Activated CD8-positive, alpha-beta memory T cell treated with anti-CD3 and anti-CD28 coated beads, Interleukin-2, amount 50 U/mL, for 4 hours (primary cell): ENCODE data around the gene ME3.
"Not testable (repeated sequence)": the region's sequence is repeated elsewhere in the genome, so short reads cannot be mapped to it uniquely, and the experiment has no call there.

Experiments
- DNase-seq: peaks from one replicate; pipeline ENCODE4 v3.0.0-alpha.2; 2020

The ME3 gene

GRCh38 chr11:86660736-86661135 is 11.7 kb downstream of the ME3 start:
- DNase-seq, result no peak

- DNase-seq, result no peak
Observed at GRCh38 chr11:86660088-86660487, 12.3 kb downstream of the ME3 start.

GRCh38 chr11:86658534-86658933 is 13.9 kb downstream of the ME3 start:
- DNase-seq, result no peak

- not testable (repeated sequence) for DNase-seq
Observed at GRCh38 chr11:86645212-86645611, 27.2 kb downstream of the ME3 start.

GRCh38 chr11:86644291-86644690 is 28.1 kb downstream of the ME3 start:
- no peak for DNase-seq

GRCh38 chr11:86641537-86642261 is 30.7 kb downstream of the ME3 start:
- no peak for DNase-seq

GRCh38 chr11:86639137-86639536 is 33.3 kb downstream of the ME3 start:
- no peak for DNase-seq

GRCh38 chr11:86638673-86639072 is 33.7 kb downstream of the ME3 start:
- no peak for DNase-seq

- DNase-seq, result no peak
Observed at GRCh38 chr11:86637988-86638387, 34.4 kb downstream of the ME3 start.

GRCh38 chr11:86636275-86636674 is 36.1 kb downstream of the ME3 start:
- DNase-seq, result no peak

- no peak for DNase-seq
Observed at GRCh38 chr11:86632499-86633269, 39.7 kb downstream of the ME3 start.

GRCh38 chr11:86630229-86630981 is 42.0 kb downstream of the ME3 start:
- no peak for DNase-seq

- DNase-seq, result no peak
Observed at GRCh38 chr11:86629045-86629706, 43.2 kb downstream of the ME3 start.

- DNase-seq, result no peak
Observed at GRCh38 chr11:86627776-86628455, 44.5 kb downstream of the ME3 start.

- no peak for DNase-seq
Observed at GRCh38 chr11:86625981-86626380, 46.4 kb downstream of the ME3 start.

- DNase-seq, result no peak
Observed at GRCh38 chr11:86625544-86625943, 46.9 kb downstream of the ME3 start.

GRCh38 chr11:86624366-86624765 is 48.0 kb downstream of the ME3 start:
- DNase-seq, result no peak

- DNase-seq, result no peak
Observed at GRCh38 chr11:86623736-86624135, 48.7 kb downstream of the ME3 start.

GRCh38 chr11:86623041-86623621 is 49.3 kb downstream of the ME3 start:
- no peak for DNase-seq

GRCh38 chr11:86621854-86622253 is 50.6 kb downstream of the ME3 start:
- no peak for DNase-seq

- DNase-seq, result no peak
Observed at GRCh38 chr11:86620891-86621521, 51.4 kb downstream of the ME3 start.

- DNase-seq, result not testable (repeated sequence)
Observed at GRCh38 chr11:86619428-86619827, 53.0 kb downstream of the ME3 start.
